ENCODE measurements around the gene RARB.

Gene RARB

GRCh38 chr3:25444273-25444672 lies 16.2 kb downstream of the RARB start:
- no peak overlapping the region for H3K4me3 ChIP-seq (ENCODE audit: low read depth, low read length)
- no peak for DNase-seq (ENCODE audit: low read depth)
- no peak for TF ChIP-seq CTCF (IDR thresholded peaks at IDR 0.05; ENCODE audit: insufficient read depth, low read depth, low read length, missing control alignments)

- no peak for DNase-seq (ENCODE audit: low read depth)
- no peak overlapping the region for H3K4me3 ChIP-seq (ENCODE audit: low read depth, low read length)
- no peak for TF ChIP-seq CTCF (IDR thresholded peaks at IDR 0.05; ENCODE audit: insufficient read depth, low read depth, low read length, missing control alignments)
Measured at GRCh38 chr3:25445731-25446130, 17.7 kb downstream of the RARB start.

GRCh38 chr3:25447285-25447684 lies 19.2 kb downstream of the RARB start:
- no peak overlapping the region for H3K4me3 ChIP-seq (ENCODE audit: low read depth, low read length)
- DNase-seq (ENCODE audit: low read depth): no peak
- no peak for TF ChIP-seq CTCF (IDR thresholded peaks at IDR 0.05; ENCODE audit: insufficient read depth, low read depth, low read length, missing control alignments)

GRCh38 chr3:25447925-25448324 lies 19.9 kb downstream of the RARB start:
- no peak for TF ChIP-seq CTCF (IDR thresholded peaks at IDR 0.05; ENCODE audit: insufficient read depth, low read depth, low read length, missing control alignments)

DNA sequence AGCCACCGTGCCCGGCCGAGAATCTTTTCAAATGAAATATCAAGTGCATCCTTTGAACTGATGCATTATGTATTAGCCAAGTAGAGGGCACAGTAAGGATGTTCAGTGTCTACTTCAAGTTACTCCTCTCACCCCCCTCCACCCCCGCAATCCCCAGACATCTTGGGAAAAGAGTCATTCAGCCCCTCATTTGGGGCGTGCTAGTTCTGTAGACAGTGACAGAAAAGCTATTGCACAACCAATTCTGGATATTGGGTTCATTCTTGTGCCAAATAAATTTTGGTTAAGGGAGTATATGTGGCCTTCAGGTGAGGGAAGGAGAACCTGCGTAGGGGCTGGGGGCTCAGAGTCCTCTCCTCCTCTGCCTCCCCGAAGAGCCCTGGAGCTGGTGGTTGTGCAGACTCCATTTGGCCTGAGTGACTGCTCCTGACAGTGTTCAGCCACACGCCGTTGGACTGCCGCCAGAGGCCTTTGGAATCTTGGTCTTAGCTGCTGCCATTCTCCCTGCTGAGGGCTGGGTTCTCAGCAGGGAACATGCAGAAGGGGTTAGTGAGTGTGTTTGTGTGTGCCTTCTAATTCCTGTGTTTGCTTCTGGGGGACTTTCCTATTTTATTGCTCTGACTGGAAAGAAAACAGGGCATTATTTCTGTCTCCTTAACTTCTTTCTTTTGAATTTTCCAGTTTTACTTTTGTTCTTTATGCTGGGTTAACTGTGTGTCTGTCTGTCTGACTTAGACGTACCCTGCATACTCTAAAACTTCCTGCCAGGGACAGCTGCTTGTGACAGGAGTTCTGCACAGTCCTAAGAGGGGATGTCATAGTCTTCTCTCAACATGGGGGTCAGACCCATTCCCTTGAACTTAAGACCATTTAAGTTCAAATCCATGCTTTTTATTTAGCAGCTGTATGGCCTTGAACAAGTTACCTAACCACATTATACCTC lies 21.0 kb downstream of the RARB start:
- TF ChIP-seq CTCF (IDR thresholded peaks at IDR 0.05; ENCODE audit: insufficient read depth, low read depth, low read length, missing control alignments): no peak
- DNase-seq (ENCODE audit: low read depth): no peak
- no peak overlapping the region for H3K4me3 ChIP-seq (ENCODE audit: low read depth, low read length)

More at GRCh38 chr3:25447925-25448324, 19.9 kb downstream of the RARB start:
- DNase-seq (ENCODE audit: low read depth): no peak
- no peak overlapping the region for H3K4me3 ChIP-seq (ENCODE audit: low read depth, low read length)

DNA sequence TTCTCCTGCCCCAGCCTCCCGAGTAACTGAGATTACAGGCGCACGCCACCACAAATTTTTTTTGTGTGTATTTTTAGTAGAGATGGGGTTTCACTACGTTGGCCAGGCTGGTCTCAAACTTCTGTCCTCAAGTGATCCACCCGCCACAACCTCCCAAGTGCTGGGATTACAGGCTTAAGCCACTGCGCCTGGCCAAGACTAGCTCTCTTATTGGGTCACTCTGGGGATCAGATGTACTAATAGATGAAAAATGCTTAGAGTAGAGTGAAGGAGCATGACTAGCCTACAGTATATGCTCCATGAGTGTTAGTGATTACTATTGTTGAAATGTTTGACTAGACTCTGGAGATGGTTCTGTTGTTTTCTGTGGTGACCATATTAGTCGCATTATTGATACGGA lies 21.8 kb downstream of the RARB start:
- TF ChIP-seq CTCF (IDR thresholded peaks at IDR 0.05; ENCODE audit: insufficient read depth, low read depth, low read length, missing control alignments): no peak
- H3K4me3 ChIP-seq (ENCODE audit: low read depth, low read length): no peak overlapping the region
- DNase-seq (ENCODE audit: low read depth): no peak
